ENCODE data around the gene VPS4A.
"Not testable (repeated sequence)": the region's sequence is repeated elsewhere in the genome, so short reads cannot be mapped to it uniquely, and the experiment has no call there.

VPS4A gene

GRCh38 chr16:69344171-69344570, 33.0 kb downstream of the VPS4A start:
- no peak for TF ChIP-seq ZFX (IDR thresholded peaks at IDR 0.05)
- no peak for TF ChIP-seq CTCF (conservative IDR thresholded peaks at IDR 0.05)

GRCh38 chr16:69345923-69346322, 34.8 kb downstream of the VPS4A start:
- TF ChIP-seq ZFX (IDR thresholded peaks at IDR 0.05): no peak
- no peak for TF ChIP-seq CTCF (conservative IDR thresholded peaks at IDR 0.05)
- H3K27ac ChIP-seq: no peak overlapping the region

More at GRCh38 chr16:69344171-69344570, 33.0 kb downstream of the VPS4A start:
- no peak overlapping the region for H3K27ac ChIP-seq

- no peak overlapping the region for H3K27ac ChIP-seq
- TF ChIP-seq CTCF (conservative IDR thresholded peaks at IDR 0.05): no peak
- no peak for TF ChIP-seq ZFX (IDR thresholded peaks at IDR 0.05)
Observed at GRCh38 chr16:69346683-69347082, 35.5 kb downstream of the VPS4A start.

- TF ChIP-seq ZFX (IDR thresholded peaks at IDR 0.05) (no peak), CTCF (conservative IDR thresholded peaks at IDR 0.05) (no peak)
- no peak overlapping the region for H3K27ac ChIP-seq
Observed at GRCh38 chr16:69348222-69348621, 37.1 kb downstream of the VPS4A start.

- TF ChIP-seq ZFX (IDR thresholded peaks at IDR 0.05) (no peak), CTCF (conservative IDR thresholded peaks at IDR 0.05) (no peak)
- H3K27ac ChIP-seq: peak overlapping the region; percentile 53; the same call in 1 of the 2 replicates
Observed at GRCh38 chr16:69349536-69349935, 38.4 kb downstream of the VPS4A start.

GRCh38 chr16:69350536-69351133, 39.5 kb downstream of the VPS4A start:
- TF ChIP-seq CTCF (conservative IDR thresholded peaks at IDR 0.05): no peak
- TF ChIP-seq ZFX (IDR thresholded peaks at IDR 0.05): no peak
- peak overlapping the region; percentile 53 for H3K27ac ChIP-seq

- TF ChIP-seq ZFX (IDR thresholded peaks at IDR 0.05) (no peak), CTCF (conservative IDR thresholded peaks at IDR 0.05) (no peak)
Observed at GRCh38 chr16:69351309-69352027, 40.3 kb downstream of the VPS4A start, which contains the start of gene TMED6. TSS of gene TMED6 (minus strand) at chr16:69351786. CDS start at chr16:69351753, 33 bp downstream.

GRCh38 chr16:69360070-69360469, 48.9 kb downstream of the VPS4A start:
- H3K27ac ChIP-seq: not testable (repeated sequence)

More at GRCh38 chr16:69351309-69352027, 40.3 kb downstream of the VPS4A start, which contains the start of gene TMED6:
- peak within 1 kb of the TSS; percentile 53 for H3K27ac ChIP-seq

Measured in C4-2B (cell line).